Measurements from ENCODE around the gene SMAP2. TPM values are rescaled to one million over a fixed set of nuclear protein-coding genes. Genes with fewer than 3 reads are reported as not detected.

The SMAP2 gene
- total and polyA plus RNA-seq, 10 of the 15 experiments (the other 5 are each of a cell fraction or from before 2014, with no cell fraction given) = 33.4 to 177 (median 105) TPM

- no peak for TF ChIP-seq ZNF622 (IDR thresholded peaks at IDR 0.05)
- TF ChIP-seq POLR2AphosphoS5 (IDR thresholded peaks at IDR 0.05; ENCODE audit: low read length) = no peak
- no peak for TF ChIP-seq IRF4 (IDR thresholded peaks at IDR 0.05; ENCODE audit: low read depth, low read length)
- no peak for TF ChIP-seq HSF1 (IDR thresholded peaks at IDR 0.05; ENCODE audit: low read depth, low read length)
- no peak for TF ChIP-seq FOS (IDR thresholded peaks at IDR 0.05; ENCODE audit: borderline replicate concordance, extremely low read depth, insufficient read length)
- TF ChIP-seq, protein P1, sequence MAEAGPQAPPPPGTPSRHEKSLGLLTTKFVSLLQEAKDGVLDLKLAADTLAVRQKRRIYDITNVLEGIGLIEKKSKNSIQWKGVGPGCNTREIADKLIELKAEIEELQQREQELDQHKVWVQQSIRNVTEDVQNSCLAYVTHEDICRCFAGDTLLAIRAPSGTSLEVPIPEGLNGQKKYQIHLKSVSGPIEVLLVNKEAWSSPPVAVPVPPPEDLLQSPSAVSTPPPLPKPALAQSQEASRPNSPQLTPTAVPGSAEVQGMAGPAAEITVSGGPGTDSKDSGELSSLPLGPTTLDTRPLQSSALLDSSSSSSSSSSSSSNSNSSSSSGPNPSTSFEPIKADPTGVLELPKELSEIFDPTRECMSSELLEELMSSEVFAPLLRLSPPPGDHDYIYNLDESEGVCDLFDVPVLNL (IDR thresholded peaks at IDR 0.05; ENCODE audit: low read depth, low read length) = no peak
- CTCF ChIA-PET = interaction anchor here (2.8 kb wide), 1 partner anchor 291 kb away, joined by 8 read pairs; no protein-coding TSS in a partner anchor
- no peaks in the 10 kb centered on the region for H4K20me1 ChIP-seq (ENCODE audit: control insufficient read depth, insufficient read depth)
- WGBS (ENCODE audit: insufficient coverage, insufficient replicate concordance, low lambda C conversion rate, missing lambda C conversion rate) = 96% methylated on average over 5 of the region's 5 CpGs
- in situ Hi-C loops (cut with MboI) (no loop called here), intact Hi-C loops (cut with micrococcal nuclease; ENCODE audit: unreplicated experiment) (no loop called here)
- no peak overlapping the region for H2AFZ ChIP-seq (ENCODE audit: control insufficient read depth, low read depth, low read length)
- H3K4me1 ChIP-seq (ENCODE audit: control insufficient read depth, insufficient read depth, low read length) = no peaks in the 10 kb centered on the region
- H3K79me2 ChIP-seq (ENCODE audit: control insufficient read depth, insufficient read depth, low read length) = no peaks in the 10 kb centered on the region
- FAIRE-seq (no peak), ATAC-seq (no peak), DNase-seq (ENCODE audit: low read depth, low spot score) (no peak)
- no peaks in the 10 kb centered on the region for H3K36me3 ChIP-seq (ENCODE audit: control insufficient read depth in 2 of 2, insufficient read depth in 2 of 2, low read length in 1 of 2)
- no peaks in the 10 kb centered on the region; the same call in 1 of the 3 replicates for H3K9me3 ChIP-seq (replicated peaks; ENCODE audit: control insufficient read depth, insufficient read depth, low read length)
- no peaks in the 10 kb centered on the region for H3K27me3 ChIP-seq (replicated peaks in 1 of 2; ENCODE audit: control insufficient read depth in 2 of 2, insufficient read depth in 2 of 2, low read length in 1 of 2)
- RAD21 ChIA-PET (ENCODE audit: unreplicated experiment) = interaction anchor here (0.7 kb wide), 1 partner anchor 29 kb away, joined by 3 read pairs; no protein-coding TSS in a partner anchor
- H3K4me3 ChIP-seq = no peak overlapping the region
- SMC1A ChIA-PET (ENCODE audit: uncharacterized antibody, unreplicated experiment) = interaction anchor here (0.7 to 1.7 kb wide), 3 partner anchors 18 to 292 kb away, joined by 3 to 4 read pairs (median 3); no protein-coding TSS in a partner anchor
- BruUV-seq (replicated peaks) = no TSS peak
- H3K9ac ChIP-seq (ENCODE audit: control insufficient read depth, insufficient read depth, low read length) = no peak overlapping the region
- H3K27ac ChIP-seq (ENCODE audit: control insufficient read depth, insufficient read depth) = no peak overlapping the region
- POLR2A ChIA-PET = interaction anchor here (0.7 kb wide), 1 partner anchor 9 kb away, joined by 3 read pairs; no protein-coding TSS in a partner anchor
- H3K4me2 ChIP-seq (ENCODE audit: control insufficient read depth, insufficient read depth) = no peak overlapping the region
Measured at GRCh38 chr1:40435471-40435870, 61.9 kb downstream of the SMAP2 start.

All from GM12878 (cell line).